Measurements from ENCODE around the gene NMT2.

NMT2 gene

DNA sequence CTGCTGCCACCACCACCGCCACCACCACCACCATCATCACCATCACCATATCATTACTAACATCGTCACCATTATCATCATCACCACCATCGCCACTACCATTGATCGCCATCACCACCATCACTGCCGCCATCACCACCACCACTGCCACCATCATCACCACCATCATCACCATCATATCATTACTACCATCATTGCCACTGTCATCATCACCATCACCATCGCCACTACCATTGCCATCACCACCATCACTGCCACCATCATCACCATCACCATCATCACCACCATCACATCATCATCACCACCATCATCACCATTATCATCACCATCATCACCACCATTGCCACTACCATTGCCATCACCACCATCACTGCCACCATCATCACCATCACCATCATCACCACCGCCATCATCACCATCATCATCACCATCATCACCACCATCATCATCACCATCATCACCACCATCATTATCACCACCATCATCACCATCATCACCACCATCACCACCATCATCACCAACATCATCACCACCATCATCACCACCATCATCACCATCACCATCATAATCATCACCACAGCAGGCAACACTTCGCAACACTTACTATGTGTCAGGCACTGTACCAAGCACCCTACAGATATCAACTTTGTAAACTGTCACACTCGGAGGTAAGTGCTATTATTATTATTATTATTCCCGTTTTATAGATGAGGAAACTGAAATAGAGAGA is 19.3 kb downstream of the NMT2 start:
- H3K27me3 ChIP-seq: no peaks in the 10 kb centered on the region
- H3K9me3 ChIP-seq: no peaks in the 10 kb centered on the region
- H3K4me1 ChIP-seq: no peaks in the 10 kb centered on the region
- H3K4me3 ChIP-seq (ENCODE audit: low read depth, low read length): no peak overlapping the region
- TF ChIP-seq, protein P1, sequence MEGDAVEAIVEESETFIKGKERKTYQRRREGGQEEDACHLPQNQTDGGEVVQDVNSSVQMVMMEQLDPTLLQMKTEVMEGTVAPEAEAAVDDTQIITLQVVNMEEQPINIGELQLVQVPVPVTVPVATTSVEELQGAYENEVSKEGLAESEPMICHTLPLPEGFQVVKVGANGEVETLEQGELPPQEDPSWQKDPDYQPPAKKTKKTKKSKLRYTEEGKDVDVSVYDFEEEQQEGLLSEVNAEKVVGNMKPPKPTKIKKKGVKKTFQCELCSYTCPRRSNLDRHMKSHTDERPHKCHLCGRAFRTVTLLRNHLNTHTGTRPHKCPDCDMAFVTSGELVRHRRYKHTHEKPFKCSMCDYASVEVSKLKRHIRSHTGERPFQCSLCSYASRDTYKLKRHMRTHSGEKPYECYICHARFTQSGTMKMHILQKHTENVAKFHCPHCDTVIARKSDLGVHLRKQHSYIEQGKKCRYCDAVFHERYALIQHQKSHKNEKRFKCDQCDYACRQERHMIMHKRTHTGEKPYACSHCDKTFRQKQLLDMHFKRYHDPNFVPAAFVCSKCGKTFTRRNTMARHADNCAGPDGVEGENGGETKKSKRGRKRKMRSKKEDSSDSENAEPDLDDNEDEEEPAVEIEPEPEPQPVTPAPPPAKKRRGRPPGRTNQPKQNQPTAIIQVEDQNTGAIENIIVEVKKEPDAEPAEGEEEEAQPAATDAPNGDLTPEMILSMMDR (IDR thresholded peaks at IDR 0.05; ENCODE audit: low read depth, low read length): no peak
- no peaks in the 10 kb centered on the region for H3K36me3 ChIP-seq
- no peak for DNase-seq

DNA sequence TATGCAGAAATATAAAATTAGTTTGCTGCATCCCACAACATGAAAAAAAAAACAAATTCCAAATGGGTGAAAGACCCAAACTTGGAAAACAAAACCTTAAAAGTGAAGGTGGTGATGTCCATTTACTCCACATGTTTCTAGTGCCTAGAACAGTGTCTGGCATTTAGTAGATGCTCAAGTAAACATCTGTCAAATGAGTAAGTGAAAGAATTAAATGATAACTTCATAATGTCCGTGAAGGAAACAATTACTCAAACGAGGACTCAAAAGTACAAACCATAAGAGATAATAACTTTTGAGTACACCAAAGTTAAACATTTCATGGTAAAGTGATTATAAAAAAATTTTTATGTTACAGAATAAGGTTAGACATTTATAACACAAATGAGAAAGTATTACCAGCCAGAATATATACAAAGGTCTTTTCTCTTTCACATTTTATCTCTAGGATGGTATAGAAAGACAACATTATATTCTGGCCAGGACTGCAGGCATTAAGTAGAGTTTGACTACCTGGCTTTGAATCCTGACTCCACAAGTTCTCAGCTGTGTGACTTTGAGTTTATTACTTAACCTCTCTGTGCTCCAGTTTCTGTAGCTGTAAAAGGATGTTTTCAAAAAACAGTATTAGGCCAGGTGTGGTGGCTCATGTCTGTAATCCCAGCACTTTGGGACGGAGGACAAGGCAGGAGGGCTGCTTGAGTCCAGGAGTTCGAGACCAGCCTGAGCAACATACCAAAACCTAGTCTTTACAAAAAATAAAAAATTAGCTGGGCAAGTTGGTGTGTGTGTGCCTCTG is 20.7 kb downstream of the NMT2 start:
- no peak for DNase-seq
- TF ChIP-seq, protein P1 (IDR thresholded peaks at IDR 0.05; ENCODE audit: low read depth, low read length): no peak
- no peaks in the 10 kb centered on the region for H3K27me3 ChIP-seq
- no peaks in the 10 kb centered on the region for H3K36me3 ChIP-seq
- no peaks in the 10 kb centered on the region for H3K4me1 ChIP-seq
- no peaks in the 10 kb centered on the region for H3K9me3 ChIP-seq
- H3K4me3 ChIP-seq (ENCODE audit: low read depth, low read length): no peak overlapping the region

DNA sequence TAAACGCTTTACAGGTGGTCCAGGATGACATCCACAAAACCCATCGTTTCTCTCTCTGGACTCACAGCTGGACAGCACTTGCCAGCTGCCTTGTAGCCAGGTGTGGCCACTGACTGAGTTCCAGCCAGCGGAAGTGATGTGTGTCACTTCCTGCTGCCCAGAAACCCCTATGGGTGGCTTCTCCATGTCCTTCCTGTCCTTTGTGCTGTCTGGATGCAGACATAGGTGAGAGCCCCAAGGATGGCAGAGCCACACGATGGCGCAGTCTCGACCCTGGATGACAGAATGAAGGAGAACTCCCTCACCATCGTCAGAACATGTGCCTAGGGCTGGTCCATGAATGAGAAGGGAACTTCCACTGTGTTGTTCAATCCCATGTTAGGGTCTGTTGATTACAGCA is 22.1 kb downstream of the NMT2 start:
- Histone ChIP-seq H3K4me1 (no peaks in the 10 kb centered on the region), H3K4me3 (ENCODE audit: low read depth, low read length) (no peak overlapping the region), H3K9me3 (no peaks in the 10 kb centered on the region), H3K36me3 (no peaks in the 10 kb centered on the region), H3K27me3 (no peaks in the 10 kb centered on the region)
- no peak for DNase-seq
- TF ChIP-seq, protein P1 (IDR thresholded peaks at IDR 0.05; ENCODE audit: low read depth, low read length): no peak

DNA sequence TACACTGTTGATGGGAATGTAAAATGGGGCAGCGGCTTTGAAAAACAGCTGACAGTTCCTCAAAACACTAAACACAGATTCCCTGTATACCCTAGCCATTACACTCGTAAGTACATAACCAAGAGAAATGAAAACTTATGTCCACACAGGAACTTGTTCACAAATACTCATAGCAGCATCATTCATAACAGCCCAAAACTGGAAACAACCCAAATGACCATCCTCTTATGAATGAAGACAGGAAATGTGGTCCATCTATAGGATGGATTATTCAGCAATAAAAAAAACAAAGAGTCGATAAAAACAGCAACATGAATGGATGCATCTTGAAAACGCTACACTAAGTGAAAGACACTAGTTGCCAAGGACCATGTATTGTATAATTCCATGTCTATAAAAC is 23.7 kb downstream of the NMT2 start:
- TF ChIP-seq, protein P1 (IDR thresholded peaks at IDR 0.05; ENCODE audit: low read depth, low read length): no peak
- no peak for DNase-seq
- no peaks in the 10 kb centered on the region for H3K9me3 ChIP-seq
- no peaks in the 10 kb centered on the region for H3K27me3 ChIP-seq
- no peaks in the 10 kb centered on the region for H3K4me1 ChIP-seq
- no peaks in the 10 kb centered on the region for H3K36me3 ChIP-seq
- no peak overlapping the region for H3K4me3 ChIP-seq (ENCODE audit: low read depth, low read length)

DNA sequence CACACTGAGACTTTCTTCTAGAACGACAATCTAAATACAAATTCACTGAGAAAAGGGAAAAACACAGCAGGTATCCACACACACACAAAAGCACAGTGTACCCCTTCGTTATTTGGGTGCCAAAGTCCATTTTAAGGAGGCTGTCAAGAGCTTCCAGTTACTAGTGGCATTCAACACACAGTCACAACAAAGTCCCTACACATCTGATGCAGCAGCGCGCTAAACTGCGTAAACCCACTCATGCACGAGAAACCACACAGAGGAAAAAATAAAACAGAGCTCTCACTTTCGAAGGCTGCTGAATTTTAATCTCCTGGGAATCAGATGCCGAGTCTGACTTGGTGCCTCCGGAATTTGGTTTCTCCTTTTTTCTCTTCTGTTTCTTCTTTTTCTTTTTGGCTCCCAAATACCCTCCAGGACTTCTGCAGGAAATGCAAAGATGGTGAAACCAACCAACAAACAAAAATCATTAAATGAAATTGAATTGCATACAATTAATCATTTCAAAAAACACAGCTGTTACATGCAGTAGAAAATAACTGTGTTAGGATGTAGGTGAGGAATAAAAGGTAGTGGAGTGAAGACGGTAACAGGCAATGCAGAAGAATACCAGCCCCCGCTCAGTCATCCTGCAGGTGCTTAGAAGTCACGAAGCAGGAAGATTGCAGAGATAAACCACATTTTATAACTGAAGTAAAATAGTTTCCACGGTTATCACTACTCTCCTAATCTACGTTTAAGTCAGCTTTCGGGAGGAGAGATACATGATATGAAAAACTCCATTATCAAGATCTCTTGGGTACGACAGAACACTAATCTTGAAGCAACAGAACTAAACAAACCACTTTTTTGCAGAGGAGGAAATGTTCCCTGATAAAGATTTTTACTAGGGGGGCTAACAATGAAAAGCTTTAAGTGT is 27.1 kb downstream of the NMT2 start:
- Histone ChIP-seq H3K36me3 (no peaks in the 10 kb centered on the region), H3K9me3 (no peaks in the 10 kb centered on the region), H3K4me3 (ENCODE audit: low read depth, low read length) (no peak overlapping the region), H3K4me1 (no peaks in the 10 kb centered on the region), H3K27me3 (no peaks in the 10 kb centered on the region)
- no peak for DNase-seq
- TF ChIP-seq, protein P1 (IDR thresholded peaks at IDR 0.05; ENCODE audit: low read depth, low read length): no peak

Data from BE2C (cell line).